NCI-H1930 (cell line): ENCODE measurements around the gene CD40.
"Not testable (repeated sequence)": the region's sequence is repeated elsewhere in the genome, so short reads cannot be mapped to it uniquely, and the experiment has no call there.

Experiments used
- DNase-seq, 2 experiments: peaks; one replicate each; lab custom pipeline; 2025; lab: John Stamatoyannopoulos, UW

CD40 gene

DNA sequence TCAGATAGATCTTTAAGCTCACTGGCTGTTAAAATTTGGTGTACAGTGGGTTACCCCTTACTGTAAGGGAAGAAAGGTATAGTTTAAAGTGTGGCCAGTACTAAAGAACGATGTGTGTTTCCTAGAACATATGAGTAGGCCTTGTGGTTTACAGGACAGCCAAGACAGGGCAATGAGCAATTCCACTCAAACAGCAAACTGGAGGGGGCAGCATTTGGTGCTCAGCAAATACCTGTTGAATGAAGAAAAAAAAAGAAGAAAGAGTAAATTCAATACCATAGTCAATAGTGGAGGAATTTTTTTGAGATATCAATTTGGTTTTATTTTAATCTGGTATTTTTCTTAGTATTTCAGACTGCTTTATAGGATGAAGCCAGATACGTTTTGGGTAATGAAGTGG is 24.6 kb upstream of the CD40 start:
- no peak for DNase-seq

DNA sequence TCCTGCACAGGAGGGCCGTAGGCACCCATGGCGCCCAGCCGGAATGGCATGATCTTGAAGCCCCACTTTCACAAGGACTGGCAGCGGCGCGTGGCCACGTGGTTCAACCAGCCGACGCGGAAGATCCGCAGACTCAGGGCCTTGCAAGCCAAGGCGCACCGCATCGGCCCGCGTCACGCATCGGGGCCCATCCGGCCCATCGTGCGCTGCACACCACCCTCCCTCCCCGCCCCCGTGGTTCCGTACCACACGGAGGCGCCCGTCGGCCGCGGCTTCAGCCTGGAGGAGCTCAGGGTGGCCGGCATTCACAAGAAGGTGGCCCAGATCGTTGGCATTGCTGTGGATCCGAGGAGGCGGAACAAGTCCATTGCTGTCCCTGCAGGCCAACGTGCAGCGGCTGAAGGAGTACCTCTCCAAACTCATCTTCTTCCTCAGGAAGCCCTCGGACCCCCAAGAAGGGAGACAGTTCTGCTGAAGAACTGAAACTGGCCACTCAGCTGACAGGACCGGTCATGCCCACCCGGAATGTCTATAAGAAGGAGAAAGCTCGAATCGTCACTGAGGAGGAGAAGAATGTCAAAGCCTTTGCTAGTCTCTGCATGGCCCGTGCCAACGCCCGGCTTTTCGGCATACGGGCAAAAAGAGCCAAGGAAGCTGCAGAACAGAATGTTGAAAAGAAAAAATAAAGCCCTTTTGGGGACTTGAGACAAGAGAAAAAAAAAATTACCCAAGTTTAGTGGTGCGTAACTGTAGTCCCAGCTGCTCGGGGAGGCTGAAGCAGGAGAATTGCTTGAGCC is 18.4 kb upstream of the CD40 start:
- DNase-seq, result no peak

DNA sequence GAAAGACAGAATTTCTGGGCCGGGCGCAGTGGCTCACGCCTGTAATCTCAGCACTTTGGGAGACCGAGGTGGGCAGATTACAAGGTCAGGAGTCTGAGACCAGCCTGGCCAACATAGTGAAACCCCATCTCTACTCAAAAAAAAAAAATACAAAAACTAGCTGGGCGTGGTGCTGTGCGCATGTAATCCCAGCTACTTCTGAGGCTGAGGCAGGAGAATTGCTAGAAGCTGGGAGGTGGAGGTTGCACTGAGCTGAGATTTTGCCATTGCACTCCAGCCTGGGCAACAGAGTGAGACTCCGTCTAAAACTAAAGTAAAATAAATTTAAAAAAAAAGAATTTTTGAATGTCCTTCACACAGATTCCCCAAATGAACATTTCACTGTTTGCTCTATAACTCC is 17.7 kb upstream of the CD40 start:
- DNase-seq, result not testable (repeated sequence)

DNA sequence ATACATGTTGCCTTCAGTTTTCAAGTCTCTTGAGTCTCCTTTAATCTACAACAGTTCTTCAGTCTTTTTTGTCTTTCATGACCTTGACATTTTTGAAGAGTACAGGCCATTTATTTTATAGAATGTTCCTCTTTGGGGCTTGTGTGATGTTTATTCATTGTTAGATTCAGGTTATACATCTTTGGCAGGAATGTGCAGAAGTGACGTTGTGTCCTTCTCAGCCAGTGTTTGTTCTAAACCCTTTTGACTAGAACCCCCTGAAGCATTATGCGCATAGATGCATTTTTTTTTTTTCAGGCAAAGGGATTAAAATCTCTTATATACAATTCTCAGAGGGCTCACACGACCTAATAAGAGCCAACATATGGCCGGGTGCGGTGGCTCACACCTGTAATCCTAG is 17.1 kb upstream of the CD40 start:
- no peak for DNase-seq

DNA sequence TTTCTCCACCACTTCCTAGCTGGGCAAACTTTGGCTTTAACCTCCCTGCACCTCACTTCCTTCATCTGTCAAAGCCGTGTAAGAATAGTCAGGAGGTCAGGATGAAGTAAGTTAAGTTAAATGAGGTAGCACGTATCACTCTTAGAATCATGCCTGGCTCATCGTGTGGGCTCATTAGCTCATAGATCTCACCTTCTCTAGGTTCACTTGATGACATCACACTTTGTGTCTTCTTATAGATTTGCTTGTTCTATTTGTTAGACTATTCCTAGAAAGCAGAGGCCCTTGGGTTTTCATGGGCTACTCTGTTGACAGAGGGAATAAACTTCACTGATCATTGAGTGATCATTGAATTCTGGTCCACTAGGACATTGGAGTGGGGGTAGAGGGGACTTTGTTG is 16.2 kb upstream of the CD40 start:
- no peak for DNase-seq

DNA sequence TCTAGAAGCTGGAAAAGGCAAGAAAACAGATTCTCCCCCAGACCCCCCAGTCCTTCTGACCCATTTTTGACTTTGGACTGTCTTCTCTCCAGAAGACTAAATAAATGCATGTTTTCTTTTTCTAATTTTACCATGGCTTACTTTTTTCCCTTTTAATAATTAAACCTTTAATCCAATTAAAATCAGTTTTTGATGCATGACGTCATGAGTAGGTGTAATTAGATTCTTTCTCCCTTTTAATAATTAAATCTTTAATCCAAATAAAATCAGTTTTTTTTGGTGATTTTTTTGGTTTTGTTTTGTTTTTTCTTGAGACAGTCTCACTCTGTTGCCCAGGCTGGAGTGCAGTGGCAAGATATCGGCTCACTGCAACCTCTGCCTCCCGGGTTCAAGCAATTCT is 15.2 kb upstream of the CD40 start:
- DNase-seq, result no peak

DNA sequence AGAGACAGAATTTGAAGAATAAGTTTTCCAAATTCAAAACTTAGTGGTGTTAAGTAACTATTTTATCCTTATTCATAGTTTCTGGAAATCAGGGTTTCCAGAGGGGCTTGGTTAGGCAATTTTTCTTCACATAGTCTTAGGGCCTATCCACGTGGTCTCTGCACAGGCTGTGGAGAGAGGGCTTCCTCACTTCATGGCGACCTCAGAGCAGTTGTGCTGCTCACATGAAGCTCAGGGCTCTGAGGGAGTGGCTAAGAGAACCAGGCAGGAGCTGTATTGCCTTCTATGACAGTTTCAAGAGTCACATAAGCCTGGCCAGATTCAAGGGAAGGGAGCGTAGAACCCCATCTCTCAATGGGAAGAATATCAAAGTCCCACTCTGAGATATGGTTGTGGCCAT is 13.9 kb upstream of the CD40 start:
- DNase-seq, result no peak

DNA sequence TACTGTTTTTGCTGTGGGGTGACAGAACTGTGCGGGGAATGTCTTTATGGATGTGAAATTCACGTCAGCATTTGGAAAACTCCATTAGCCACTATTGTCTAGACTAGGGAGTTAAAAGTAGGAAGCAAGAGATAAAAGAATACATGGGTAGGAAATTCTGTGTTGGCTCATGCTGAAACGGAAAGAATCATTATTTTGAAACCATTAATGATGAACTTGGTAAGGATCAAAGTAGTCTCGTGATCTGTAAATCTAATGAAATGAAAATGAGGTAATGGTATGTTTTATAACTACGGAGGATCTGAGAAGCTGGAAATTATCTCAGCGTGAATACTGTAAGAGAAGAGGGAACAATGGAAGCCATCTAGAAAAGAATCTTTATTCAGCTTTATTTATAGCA is 11.1 kb upstream of the CD40 start:
- no peak for DNase-seq

DNA sequence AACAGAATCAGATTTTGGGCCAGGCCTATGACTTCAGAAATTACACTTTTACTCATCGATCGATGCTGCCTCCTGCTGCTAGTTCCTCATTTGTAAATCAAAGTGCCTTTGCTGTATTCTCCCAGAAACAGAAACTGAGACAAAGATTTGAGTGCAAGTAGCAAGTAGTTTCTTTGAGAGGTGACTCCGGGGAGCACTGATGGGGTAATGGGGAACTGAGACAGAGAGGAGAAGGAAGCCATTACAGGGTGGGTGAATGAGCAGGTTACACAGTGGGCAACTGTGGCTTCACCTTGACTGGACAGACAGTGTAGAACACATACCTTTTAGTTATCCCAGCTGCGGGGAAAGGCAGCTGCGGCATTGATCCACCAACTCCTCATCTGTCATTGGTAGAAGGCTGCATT is 9.7 kb upstream of the CD40 start:
- no peak for DNase-seq

DNA sequence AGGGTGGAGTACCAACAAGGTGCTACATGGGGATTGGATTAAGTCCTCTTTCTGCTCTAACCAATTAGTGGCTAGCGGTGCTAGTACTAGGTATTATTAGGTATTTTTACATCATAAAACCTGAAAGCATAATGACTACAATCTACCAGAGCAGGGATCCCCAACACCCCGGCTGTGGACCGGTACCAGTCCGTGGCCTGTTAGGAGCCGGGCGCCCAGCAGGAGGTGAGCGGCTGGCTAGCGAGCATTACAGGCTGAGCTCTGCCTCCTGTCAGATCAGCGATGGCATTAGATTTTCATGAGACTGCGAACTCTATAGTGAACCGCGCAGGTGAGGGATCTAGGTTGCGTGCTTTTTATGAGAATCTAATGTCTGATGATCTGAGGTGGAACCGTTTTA is 9.1 kb upstream of the CD40 start:
- no peak for DNase-seq

DNA sequence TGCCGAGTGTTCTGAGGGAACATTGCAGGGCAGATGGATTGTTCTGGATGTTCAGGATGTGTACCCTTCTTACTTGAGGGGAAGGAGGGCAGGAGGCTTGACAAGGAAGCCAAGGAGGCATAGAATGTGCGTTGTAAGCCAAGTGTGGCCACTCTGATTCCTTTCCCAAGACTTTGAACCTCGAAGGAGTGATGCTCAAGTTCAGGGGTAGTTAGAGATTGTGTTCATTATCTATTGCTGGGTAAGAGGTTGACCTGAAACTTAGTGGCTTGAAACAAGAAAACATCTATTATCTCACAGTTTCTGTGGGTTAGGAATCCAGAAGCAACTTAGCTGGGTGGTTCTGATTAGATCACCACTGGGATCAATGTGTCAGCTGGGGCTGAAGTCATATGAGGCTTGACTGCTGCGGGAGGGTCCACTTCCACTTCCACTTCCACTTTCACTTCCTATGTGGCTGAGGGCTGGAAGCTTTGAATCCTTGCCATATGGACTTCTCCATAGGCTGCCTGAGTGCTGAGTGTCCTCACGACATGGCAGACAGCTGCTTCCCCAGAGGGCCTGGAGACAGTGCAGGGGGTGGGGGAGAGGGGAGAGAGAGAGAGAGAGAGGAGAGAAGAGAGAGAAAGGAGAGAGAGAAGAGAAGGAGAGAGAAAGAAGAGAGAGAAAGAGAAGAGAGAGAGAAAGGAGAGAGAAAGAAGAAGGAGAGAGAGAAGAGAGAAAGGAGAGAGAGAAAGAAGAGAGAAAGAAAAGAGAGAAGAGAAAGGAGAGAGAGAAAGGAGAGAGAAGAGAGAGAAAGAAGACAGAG is 6.9 kb upstream of the CD40 start:
- DNase-seq, result no peak

DNA sequence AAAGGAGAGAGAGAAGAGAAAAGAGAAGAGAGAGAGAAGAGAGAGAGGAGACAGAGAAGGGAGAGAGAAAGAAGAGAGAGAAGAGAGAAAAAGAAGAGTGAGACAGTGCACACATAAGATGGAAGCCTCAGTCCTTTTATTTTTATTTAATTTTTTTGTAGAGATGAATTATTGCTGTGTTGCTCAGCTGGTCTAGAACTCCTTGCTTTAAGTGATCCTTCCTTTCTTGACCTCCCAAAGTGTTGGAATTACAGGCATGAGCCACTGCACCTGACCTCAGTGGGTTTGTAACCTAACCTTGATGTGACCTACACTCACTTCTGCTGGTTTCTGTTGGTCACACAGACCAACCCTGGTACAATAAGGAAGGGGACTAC is 6.3 kb upstream of the CD40 start:
- no peak for DNase-seq

DNA sequence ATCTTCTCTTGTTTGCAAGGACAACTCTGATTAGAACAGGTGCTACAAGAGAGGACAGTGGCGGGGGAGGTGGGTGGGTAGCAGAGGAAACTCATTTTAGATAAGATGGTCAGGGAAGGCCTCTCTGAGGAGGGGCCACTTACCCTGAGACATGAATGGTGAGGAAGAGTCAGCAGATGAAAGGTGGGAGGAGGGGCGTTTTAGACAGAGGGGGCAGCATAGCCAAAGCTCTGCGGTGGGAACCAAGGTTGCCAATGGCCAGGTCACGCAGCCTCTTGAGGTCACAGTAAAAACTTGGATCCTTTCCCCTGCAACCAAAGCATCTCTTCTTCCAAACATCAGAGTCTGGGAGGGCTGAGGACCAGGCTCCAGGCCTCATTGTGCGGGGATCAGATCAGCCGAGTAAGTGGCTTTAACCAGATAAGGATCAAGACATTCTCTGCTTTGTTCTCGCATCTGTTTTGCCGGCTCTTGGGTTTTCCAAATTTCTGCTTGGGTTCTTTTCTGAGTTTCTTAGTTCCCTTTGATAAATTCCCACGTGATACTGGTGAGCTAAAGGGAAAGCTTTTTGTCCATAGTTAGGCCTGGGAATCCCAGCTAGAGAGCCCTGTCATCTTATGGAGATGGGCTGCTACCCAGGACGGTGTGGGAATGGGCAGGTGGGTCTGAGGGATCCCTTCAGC is 5.5 kb upstream of the CD40 start:
- DNase-seq, result no peak

DNA sequence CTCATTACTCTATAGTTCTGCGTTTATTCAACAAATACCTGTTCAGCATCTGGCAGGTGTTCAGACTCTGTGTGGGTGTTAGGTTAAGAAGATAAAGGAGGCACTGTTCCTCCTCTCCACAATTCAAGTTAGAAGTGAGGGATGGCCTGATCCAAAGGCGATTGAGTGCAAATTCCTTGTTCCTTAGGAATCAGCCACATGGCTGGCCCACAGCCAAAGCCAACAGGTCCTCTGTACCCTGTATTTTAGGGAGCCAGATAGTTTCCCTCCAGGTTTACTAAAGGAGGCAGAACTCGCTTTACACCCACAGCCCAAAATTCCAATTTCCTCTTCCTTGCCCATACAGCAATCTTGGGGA is 5.0 kb upstream of the CD40 start:
- DNase-seq, result no peak

DNA sequence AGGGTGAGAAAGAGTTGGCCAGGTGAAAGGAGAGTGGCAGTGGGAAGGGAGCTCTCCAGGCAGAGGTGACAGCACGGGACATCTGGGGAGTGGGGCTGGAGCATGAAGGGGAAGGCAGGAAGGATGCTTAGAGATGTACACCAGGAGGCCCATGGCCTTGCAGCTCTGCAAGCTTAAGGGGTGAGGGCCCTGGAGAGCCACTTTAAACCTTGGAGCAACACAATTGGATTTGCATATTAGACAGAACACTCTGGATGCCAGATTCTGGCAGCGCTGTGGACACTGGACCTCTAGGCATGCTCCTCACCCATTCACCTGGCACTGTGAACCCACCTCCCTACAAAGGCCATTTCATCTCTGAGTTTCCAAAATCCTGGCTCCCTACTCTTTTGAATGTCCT is 3.7 kb upstream of the CD40 start:
- no peak for DNase-seq

DNA sequence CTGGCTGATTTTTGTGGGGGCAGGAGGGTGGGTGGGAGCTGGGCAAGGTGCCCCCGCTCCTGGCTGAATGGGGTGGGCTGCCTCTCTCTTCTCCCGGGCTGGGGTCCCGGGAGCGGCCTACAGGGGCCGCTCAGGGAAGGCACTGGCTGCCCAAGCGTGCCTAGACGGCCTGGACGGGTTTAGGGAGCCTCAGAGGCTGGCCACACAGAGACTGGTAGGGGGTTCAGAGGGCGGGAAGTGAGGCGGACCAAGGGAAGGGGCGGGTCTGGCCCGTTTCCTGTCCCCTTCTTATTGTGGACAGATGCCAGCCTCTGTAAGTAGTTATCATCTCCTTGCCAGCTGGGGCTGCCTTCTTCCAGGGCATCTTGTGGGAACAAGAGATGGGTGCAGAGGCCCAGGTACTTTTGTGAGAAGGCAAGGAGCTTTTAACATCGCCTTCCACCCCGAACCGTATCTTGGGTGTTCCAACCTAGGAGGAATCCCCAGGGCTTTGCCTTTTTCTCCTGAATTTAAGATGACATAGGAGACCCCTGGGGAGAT is 437 bp downstream of the CD40 start:
- no peak for DNase-seq

DNA sequence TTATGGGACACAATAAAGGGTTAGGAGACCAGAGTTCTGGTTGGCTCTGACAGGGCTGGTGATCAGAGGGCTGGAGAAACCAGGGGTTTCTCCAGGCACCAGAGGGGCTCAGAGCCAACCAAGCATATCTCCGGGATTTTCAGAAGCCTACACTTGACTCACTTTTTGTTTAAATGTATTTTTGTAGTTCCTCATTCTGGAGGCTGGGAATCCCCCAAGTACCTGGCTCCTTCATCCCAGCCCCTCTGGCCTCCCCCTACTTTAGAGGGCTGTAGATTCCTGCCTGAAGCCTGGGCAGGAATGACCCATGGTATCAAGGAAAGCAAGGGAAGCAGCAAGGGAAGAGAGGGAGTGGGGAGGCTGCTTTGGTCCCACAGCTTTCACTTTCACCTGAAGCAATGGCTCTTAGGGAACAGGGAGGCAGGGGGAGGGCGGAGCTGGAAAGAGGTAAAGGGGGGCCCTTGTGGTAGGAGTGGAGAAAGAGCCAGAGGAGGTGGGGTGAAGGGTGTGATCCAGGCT is 973 bp downstream of the CD40 start:
- DNase-seq, result no peak

DNA sequence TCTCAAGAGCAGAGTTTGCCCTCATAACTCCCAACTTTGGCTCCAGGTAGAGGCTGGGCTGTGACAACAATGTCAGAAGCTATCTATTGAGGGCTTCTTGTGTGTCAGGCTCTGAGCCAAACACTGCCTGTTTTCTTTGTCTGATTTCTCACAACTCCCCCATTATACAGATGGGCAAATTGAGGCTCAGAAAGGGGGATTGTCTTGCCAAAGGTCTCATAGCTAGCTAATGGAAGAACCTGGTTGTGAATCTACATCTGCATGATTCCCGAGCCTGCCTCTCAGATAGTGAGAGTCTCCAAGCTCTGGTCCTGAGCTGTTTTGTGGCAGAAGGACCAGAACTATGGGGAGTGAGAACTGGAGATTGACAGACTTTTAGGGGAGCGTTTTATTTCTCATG is 1.4 kb downstream of the CD40 start:
- no peak for DNase-seq

DNA sequence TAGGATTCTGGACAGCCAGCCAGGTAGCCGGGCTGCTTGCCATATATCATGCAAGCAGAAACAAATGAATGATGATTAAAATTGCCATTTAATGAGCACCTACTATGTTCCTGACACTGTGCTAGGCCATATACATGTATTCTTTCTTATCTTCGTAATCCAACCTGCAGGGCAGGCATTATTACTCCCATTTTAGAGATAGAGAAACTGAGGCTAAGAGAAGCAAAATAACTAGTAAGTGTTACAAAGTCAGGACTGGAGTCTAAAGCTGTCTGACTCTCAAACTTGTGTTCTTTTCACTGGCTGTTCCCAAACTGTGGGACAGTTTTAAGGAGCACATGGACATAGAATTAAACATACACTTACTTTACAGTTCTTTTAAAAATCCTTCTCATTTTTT is 2.0 kb downstream of the CD40 start:
- no peak for DNase-seq

DNA sequence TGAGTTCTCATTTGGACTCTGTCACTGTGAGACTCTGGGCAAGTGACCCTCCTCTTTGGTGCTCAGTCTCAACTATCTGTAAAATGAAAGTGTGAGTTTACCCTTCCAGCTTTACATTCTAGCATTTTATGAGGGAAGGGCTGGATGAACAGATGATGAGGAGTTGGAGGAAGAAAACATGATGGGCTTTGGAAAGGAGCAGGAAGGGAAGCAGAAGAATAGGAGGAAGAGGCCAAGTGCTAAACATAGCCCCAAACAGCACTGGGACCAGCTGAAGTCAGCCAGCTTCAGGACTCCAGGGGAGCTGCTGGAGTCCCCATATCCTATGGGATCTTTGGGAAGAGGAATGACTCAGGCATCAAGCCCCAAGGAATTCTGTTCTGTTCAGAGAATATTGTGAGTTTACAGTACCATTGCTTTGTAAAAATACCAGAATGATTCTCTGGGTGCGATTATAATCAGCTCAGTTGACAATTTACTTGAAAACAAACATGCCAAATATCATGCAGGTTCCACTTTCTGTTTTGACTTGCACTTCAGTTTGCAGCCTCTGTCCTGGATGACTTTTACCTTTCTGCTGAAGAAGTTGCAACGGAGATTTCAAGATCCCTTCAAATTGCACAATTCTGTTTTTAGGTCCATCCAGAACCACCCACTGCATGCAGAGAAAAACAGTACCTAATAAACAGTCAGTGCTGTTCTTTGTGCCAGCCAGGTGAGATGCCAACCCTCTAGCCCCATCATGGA is 3.2 kb downstream of the CD40 start:
- DNase-seq, result no peak

DNA sequence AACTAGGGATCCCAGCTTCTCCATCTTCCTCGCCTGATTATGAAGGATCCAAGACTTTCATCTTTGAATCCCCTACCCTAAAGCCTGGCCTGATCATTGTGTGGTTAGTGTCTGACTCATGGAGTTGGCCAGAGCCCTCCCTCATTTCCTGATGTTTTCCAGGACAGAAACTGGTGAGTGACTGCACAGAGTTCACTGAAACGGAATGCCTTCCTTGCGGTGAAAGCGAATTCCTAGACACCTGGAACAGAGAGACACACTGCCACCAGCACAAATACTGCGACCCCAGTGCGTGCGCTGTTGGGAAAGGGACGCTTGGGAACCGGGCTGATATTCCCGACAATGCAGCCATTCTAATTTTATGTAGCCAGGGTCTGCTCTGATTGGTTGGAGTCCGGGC is 4.0 kb downstream of the CD40 start:
- no peak for DNase-seq
